Adipocyte (in vitro differentiated cells): ENCODE results near the gene OR51B2.

Source experiments
- DNase-seq: peaks from one replicate; pipeline ENCODE4 v3.0.0-alpha.2; 2015; ENCODE audit warnings: low read depth
- H3K27me3 ChIP-seq: replicated peaks from 2 replicates; pipeline ENCODE4 v1.7.0; 2013; ENCODE audit warnings: mild to moderate bottlenecking, low read length, moderate library complexity; ENCODE audit not compliant: control insufficient read depth, insufficient read depth
- H3K36me3 ChIP-seq: 2 replicates; pipeline ENCODE4 v1.7.0; 2013; ENCODE audit warnings: low read length, mild to moderate bottlenecking, moderate library complexity; ENCODE audit not compliant: control insufficient read depth, insufficient read depth, severe bottlenecking
- H3K4me1 ChIP-seq: 2 replicates; pipeline ENCODE4 v1.7.0; 2013; ENCODE audit warnings: mild to moderate bottlenecking, low read length, moderate library complexity; ENCODE audit not compliant: control insufficient read depth, insufficient read depth
- H3K4me3 ChIP-seq: 2 replicates; pipeline ENCODE4 v1.7.0; 2013; ENCODE audit warnings: mild to moderate bottlenecking, low read length, moderate library complexity
- H3K9ac ChIP-seq: 2 replicates; pipeline ENCODE4 v1.7.0; 2013; ENCODE audit warnings: mild to moderate bottlenecking, low read length, moderate library complexity
- H3K9me3 ChIP-seq: 2 replicates; pipeline ENCODE4 v1.7.0; 2013; ENCODE audit warnings: mild to moderate bottlenecking, low read length, moderate library complexity; ENCODE audit not compliant: control insufficient read depth

The OR51B2 gene

DNA sequence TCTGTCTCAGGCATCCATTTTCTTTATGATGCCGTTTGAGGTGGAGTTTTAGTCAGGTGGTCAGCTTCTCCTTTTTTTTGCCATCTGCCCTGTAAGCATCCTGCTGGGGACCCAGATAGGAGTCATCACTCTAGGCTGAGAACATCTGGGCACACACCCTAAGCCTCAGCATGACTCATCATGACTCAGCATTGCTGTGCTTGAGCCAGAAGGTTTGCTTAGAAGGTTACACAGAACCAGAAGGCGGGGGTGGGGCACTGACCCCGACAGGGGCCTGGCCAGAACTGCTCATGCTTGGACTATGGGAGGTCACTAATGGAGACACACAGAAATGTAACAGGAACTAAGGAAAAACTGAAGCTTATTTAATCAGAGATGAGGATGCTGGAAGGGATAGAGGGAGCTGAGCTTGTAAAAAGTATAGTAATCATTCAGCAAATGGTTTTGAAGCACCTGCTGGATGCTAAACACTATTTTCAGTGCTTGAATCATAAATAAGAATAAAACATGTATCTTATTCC, 43.5 kb downstream of the OR51B2 start:
- Histone ChIP-seq H3K4me1 (peaks cover 5% of the 10 kb centered on the region), H3K27me3 (no peaks in the 10 kb centered on the region), H3K9ac (no peak overlapping the region), H3K36me3 (no peaks in the 10 kb centered on the region), H3K9me3 (no peaks in the 10 kb centered on the region), H3K4me3 (no peak overlapping the region)
- peak; percentile 98 for DNase-seq

GRCh38 chr11:5279471-5280090, 44.5 kb downstream of the OR51B2 start:
- Histone ChIP-seq H3K36me3 (no peaks in the 10 kb centered on the region), H3K4me3 (no peak overlapping the region), H3K9ac (no peak overlapping the region), H3K4me1 (peaks cover 5% of the 10 kb centered on the region), H3K27me3 (no peaks in the 10 kb centered on the region), H3K9me3 (no peaks in the 10 kb centered on the region)
- no peak for DNase-seq

GRCh38 chr11:5277807-5278382, 46.2 kb downstream of the OR51B2 start:
- Histone ChIP-seq H3K9ac (no peak overlapping the region), H3K27me3 (no peaks in the 10 kb centered on the region), H3K9me3 (no peaks in the 10 kb centered on the region), H3K4me3 (no peak overlapping the region), H3K4me1 (peaks cover 5% of the 10 kb centered on the region), H3K36me3 (no peaks in the 10 kb centered on the region)
- no peak for DNase-seq

DNA sequence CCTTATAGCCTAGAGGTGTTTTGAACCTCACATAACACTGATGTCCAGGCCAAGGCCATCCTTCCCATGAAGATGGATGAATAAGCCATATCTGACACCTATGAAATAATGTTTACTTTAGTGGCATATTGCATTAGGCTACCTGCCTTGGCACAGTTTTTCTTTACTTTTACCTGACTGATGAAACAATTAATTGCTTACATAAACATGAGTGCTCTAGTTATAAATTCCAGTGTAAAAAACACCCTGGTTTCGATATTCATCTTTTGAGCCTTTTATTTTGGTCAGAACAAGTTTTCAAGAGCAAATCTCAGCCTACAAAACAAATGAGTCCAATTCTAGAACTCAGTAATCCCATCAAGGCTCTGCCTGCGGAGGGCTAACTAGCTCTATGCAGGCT, 47.4 kb downstream of the OR51B2 start:
- H3K4me1 ChIP-seq, result peaks cover 5% of the 10 kb centered on the region
- H3K9me3 ChIP-seq, result no peaks in the 10 kb centered on the region
- DNase-seq, result no peak
- H3K27me3 ChIP-seq, result no peaks in the 10 kb centered on the region
- H3K9ac ChIP-seq, result no peak overlapping the region
- no peak overlapping the region for H3K4me3 ChIP-seq
- H3K36me3 ChIP-seq, result no peaks in the 10 kb centered on the region

GRCh38 chr11:5275369-5276110, 48.6 kb downstream of the OR51B2 start:
- Histone ChIP-seq H3K9ac (no peak overlapping the region), H3K4me1 (no peaks in the 10 kb centered on the region), H3K9me3 (no peaks in the 10 kb centered on the region), H3K36me3 (no peaks in the 10 kb centered on the region), H3K27me3 (no peaks in the 10 kb centered on the region), H3K4me3 (no peak overlapping the region)
- no peak for DNase-seq

DNA sequence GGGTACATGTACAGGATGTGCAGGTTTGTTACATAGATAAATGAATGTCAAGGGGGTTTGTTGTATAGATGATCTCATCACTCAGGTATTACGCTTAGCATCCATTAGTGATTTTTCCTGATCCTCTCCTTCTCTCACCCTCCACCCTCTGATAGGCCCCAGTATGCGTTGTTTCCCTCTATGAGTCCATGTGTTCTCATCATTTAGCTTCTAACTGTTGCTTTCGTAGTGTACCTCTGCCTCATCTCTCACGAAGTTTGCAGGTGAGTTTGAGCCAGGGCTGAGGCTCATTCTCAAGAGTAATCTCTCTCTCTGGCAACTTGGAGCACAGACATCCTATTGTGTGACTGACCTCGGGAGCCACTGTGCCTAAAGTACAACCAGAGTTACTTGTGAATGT, 49.7 kb downstream of the OR51B2 start:
- no peak overlapping the region for H3K4me3 ChIP-seq
- no peaks in the 10 kb centered on the region for H3K4me1 ChIP-seq
- no peak for DNase-seq
- no peak overlapping the region for H3K9ac ChIP-seq
- H3K27me3 ChIP-seq, result no peaks in the 10 kb centered on the region
- H3K9me3 ChIP-seq, result no peaks in the 10 kb centered on the region
- H3K36me3 ChIP-seq, result no peaks in the 10 kb centered on the region
